ENCODE measurements around the gene PHF8. TPM values are rescaled to one million over a fixed set of nuclear protein-coding genes. Genes with fewer than 3 reads are reported as not detected.

PHF8 gene
- total RNA-seq, 1 donor from 2014 or later = 19.0 TPM

- no peak for DNase-seq (ENCODE audit: low spot score)
These were observed 19.9 kb downstream of the PHF8 start for GRCh38 chrX:54024350-54024749.

GRCh38 chrX:54012830-54013500, 31.3 kb downstream of the PHF8 start:
- no peak for DNase-seq (ENCODE audit: low spot score)

- no peak for DNase-seq (ENCODE audit: low spot score)
These were observed 36.6 kb downstream of the PHF8 start for GRCh38 chrX:54007682-54008081.

GRCh38 chrX:53997724-53998123, 46.5 kb downstream of the PHF8 start:
- DNase-seq (ENCODE audit: low spot score) = no peak

- no peak for DNase-seq (ENCODE audit: low spot score)
These were observed 51.7 kb downstream of the PHF8 start for GRCh38 chrX:53992589-53992988.

GRCh38 chrX:53990171-53990570, 54.1 kb downstream of the PHF8 start:
- DNase-seq (ENCODE audit: low spot score) = peak; percentile 0

- DNase-seq (ENCODE audit: low spot score) = no peak
These were observed 59.4 kb downstream of the PHF8 start for GRCh38 chrX:53984895-53985294.

- no peak for DNase-seq (ENCODE audit: low spot score)
These were observed 69.7 kb downstream of the PHF8 start for GRCh38 chrX:53974529-53974928.

GRCh38 chrX:53969540-53969939, 74.7 kb downstream of the PHF8 start:
- no peak for DNase-seq (ENCODE audit: low spot score)

- DNase-seq (ENCODE audit: low spot score) = no peak
These were observed 94.0 kb downstream of the PHF8 start for GRCh38 chrX:53950130-53950733.

- DNase-seq (ENCODE audit: low spot score) = no peak
These were observed 104.1 kb downstream of the PHF8 start for GRCh38 chrX:53940180-53940579.

- no peak for DNase-seq (ENCODE audit: low spot score)
These were observed 105.1 kb downstream of the PHF8 start for GRCh38 chrX:53939127-53939526.

- no peak for DNase-seq (ENCODE audit: low spot score)
These were observed 113.5 kb downstream of the PHF8 start for GRCh38 chrX:53930515-53931380.

- DNase-seq (ENCODE audit: low spot score) = no peak
These were observed 118.2 kb downstream of the PHF8 start for GRCh38 chrX:53926030-53926429.

- peak; percentile 71 for DNase-seq (ENCODE audit: low spot score)
These were observed 125.6 kb downstream of the PHF8 start for GRCh38 chrX:53918702-53919101.

GRCh38 chrX:53900623-53901022, 143.7 kb downstream of the PHF8 start:
- no peak for DNase-seq (ENCODE audit: low spot score)

GRCh38 chrX:53895270-53895669, 149.0 kb downstream of the PHF8 start:
- no peak for DNase-seq (ENCODE audit: low spot score)

Other genes starting within 250 kb of the PHF8 start
- 6.7 TPM for gene FAM120C, start 138.8 kb upstream of the PHF8 start, total RNA-seq (ENCODE audit: insufficient read depth, low replicate concordance)